Effector memory CD8-positive, alpha-beta T cell (primary cell): ENCODE results near the gene SDC3.
"Not testable (repeated sequence)": the region's sequence is repeated elsewhere in the genome, so short reads cannot be mapped to it uniquely, and the experiment has no call there.

Source experiments
- ATAC-seq: fragments of 150-1000 bp; cut with Tn5 transposase; replicated peaks from 2 replicates; pipeline ENCODE4 v1.10.0; 2021; ENCODE audit warnings: mild to moderate bottlenecking, moderate library complexity
- DNase-seq, 3 experiments: peaks; one replicate each; pipeline ENCODE4 v3.0.0; 2021
- H3K27ac Mint-ChIP-seq, 2 donors: one replicate each; pipeline ENCODE4 v1.8.0; 2022; ENCODE audit warnings: mild to moderate bottlenecking in 2 of 2, mixed read lengths in 2 of 2, moderate library complexity in 2 of 2
- H3K27me3 Mint-ChIP-seq, 2 donors: one replicate each; pipeline ENCODE4 v1.8.0; 2022; ENCODE audit warnings: mixed read lengths in 2 of 2
- H3K36me3 Mint-ChIP-seq: one replicate; pipeline ENCODE4 v1.8.0; 2022; ENCODE audit warnings: mild to moderate bottlenecking, moderate library complexity, mixed read lengths; ENCODE audit not compliant: insufficient read depth
- H3K4me1 Mint-ChIP-seq, 2 donors: one replicate each; pipeline ENCODE4 v1.8.0; 2022; ENCODE audit warnings: low read depth in 2 of 2, mixed read lengths in 2 of 2
- H3K4me3 Mint-ChIP-seq, 2 donors: one replicate each; pipeline ENCODE4 v1.8.0; 2022; ENCODE audit warnings: mild to moderate bottlenecking in 2 of 2, mixed read lengths in 2 of 2, moderate library complexity in 2 of 2
- H3K9me3 Mint-ChIP-seq, 2 donors: one replicate each; pipeline ENCODE4 v1.8.0; 2022; ENCODE audit warnings: mixed read lengths in 2 of 2

Gene SDC3

DNA sequence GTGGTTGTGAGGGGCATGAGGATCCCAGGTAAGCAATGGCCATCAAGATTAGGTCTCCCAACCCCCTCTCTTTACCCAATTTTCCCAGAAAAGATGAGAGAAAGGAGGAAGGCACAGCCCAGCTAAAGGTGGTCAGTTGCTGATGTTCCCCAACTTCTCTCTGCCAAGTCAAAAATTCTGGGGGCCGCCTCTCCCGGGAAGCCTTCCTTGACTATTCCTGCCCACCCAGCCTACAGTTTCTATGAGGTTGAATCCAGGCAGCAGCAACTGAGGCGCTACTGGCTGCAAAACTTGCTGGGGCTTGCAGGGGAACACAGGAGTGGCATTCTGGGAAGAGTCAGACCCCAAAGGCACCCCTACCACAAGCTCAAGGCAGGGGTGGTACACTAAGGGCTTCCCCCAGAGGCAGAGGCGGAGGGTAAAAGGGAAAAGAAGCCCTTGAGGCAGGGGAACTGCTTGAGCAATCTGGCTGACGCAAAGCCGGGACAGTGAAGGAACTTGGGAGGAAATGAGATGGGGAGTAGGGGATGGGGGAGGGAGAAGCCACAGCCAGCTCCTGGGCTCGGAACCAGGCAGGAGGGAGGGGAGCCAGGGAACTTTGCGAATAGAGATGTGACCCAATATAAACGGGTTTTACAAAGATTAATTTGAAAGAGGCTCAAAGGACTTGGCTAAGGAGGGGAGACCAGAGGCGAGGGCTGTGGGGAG is 31.2 kb downstream of the SDC3 start:
- H3K27me3 Mint-ChIP-seq: peaks cover 52 to 91% of the 10 kb centered on the region in 2 donors
- no peaks in the 10 kb centered on the region for H3K9me3 Mint-ChIP-seq
- ATAC-seq (no peak), DNase-seq (no peak)
- H3K27ac Mint-ChIP-seq: no peak overlapping the region
- H3K4me3 Mint-ChIP-seq: no peak overlapping the region
- peaks cover under 1 to 3% of the 10 kb centered on the region in 2 donors for H3K4me1 Mint-ChIP-seq
- no peaks in the 10 kb centered on the region for H3K36me3 Mint-ChIP-seq

- Mint-ChIP-seq H3K27ac (no peak overlapping the region), H3K9me3 (no peaks in the 10 kb centered on the region), H3K4me3 (no peak overlapping the region), H3K36me3 (no peaks in the 10 kb centered on the region), H3K4me1 (peaks cover 6% of the 10 kb centered on the region in 2 donors), H3K27me3 (peaks cover 46 to 84% of the 10 kb centered on the region in 2 donors)
- ATAC-seq: no peak
- DNase-seq: no peak
These were observed 31.9 kb downstream of the SDC3 start for GRCh38 chr1:30876451-30877204.

GRCh38 chr1:30875916-30876315 is 32.6 kb downstream of the SDC3 start:
- H3K4me1 Mint-ChIP-seq: peaks cover 6% of the 10 kb centered on the region in 2 donors
- H3K4me3 Mint-ChIP-seq: no peak overlapping the region
- DNase-seq: no peak
- H3K9me3 Mint-ChIP-seq: no peaks in the 10 kb centered on the region
- H3K36me3 Mint-ChIP-seq: no peaks in the 10 kb centered on the region
- ATAC-seq: no peak
- no peak overlapping the region for H3K27ac Mint-ChIP-seq
- peaks cover 40 to 82% of the 10 kb centered on the region in 2 donors for H3K27me3 Mint-ChIP-seq

- Mint-ChIP-seq H3K27me3 (peaks cover 33 to 78% of the 10 kb centered on the region in 2 donors), H3K36me3 (no peaks in the 10 kb centered on the region), H3K27ac (no peak overlapping the region), H3K9me3 (no peaks in the 10 kb centered on the region), H3K4me3 (no peak overlapping the region), H3K4me1 (peaks cover 6% of the 10 kb centered on the region in 2 donors)
- ATAC-seq: no peak
- no peak for DNase-seq
These were observed 33.4 kb downstream of the SDC3 start for GRCh38 chr1:30875197-30875596.

DNA sequence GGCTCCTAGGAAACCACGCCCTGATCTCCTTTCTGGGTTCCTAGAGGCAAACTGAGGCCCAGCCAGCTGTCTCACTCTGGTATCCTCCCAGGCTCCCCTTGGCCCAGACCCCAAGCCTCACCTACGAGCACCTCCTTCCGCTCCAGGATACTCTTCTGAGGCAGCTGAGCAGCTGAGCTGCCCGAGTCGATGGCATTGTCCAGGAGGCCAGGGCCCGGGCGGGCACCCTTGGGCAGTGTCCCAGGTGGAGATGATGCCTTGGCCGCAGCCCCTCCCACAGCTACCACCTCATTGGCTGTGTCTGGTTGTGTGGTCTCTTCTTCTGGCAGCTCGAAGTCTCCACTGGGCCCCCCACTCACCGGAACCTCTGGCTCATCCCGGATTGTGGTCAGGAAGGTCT is 34.4 kb downstream of the SDC3 start:
- no peak overlapping the region for H3K27ac Mint-ChIP-seq
- H3K36me3 Mint-ChIP-seq: no peaks in the 10 kb centered on the region
- H3K9me3 Mint-ChIP-seq: no peaks in the 10 kb centered on the region
- H3K4me1 Mint-ChIP-seq: peaks cover 7 to 11% of the 10 kb centered on the region in 2 donors
- H3K4me3 Mint-ChIP-seq: no peak overlapping the region
- ATAC-seq (no peak), DNase-seq (no peak)
- H3K27me3 Mint-ChIP-seq: peaks cover 26 to 74% of the 10 kb centered on the region in 2 donors

DNA sequence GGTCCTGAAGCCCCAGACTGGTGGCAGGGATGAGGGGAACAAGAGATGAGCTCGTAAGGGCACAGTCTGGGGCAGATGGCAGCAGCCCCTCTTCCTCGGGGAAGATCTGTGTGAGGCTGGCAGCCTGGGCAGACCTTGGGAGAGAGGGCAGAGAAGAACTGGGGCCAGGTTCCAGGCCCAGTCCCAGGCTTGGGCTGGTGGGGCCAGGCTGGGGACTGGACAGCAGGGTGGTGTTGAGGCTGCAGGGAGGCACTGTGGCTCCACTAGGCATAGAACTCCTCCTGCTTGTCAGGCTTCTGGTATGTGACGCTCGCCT is 35.7 kb downstream of the SDC3 start:
- no peak overlapping the region for H3K4me3 Mint-ChIP-seq
- DNase-seq (no peak), ATAC-seq (no peak)
- no peak overlapping the region for H3K27ac Mint-ChIP-seq
- H3K27me3 Mint-ChIP-seq: peaks cover 25 to 71% of the 10 kb centered on the region in 2 donors
- H3K36me3 Mint-ChIP-seq: no peaks in the 10 kb centered on the region
- peaks cover 10 to 12% of the 10 kb centered on the region in 2 donors for H3K4me1 Mint-ChIP-seq
- H3K9me3 Mint-ChIP-seq: no peaks in the 10 kb centered on the region

- ATAC-seq (no peak), DNase-seq (no peak)
- H3K36me3 Mint-ChIP-seq: no peaks in the 10 kb centered on the region
- no peaks in the 10 kb centered on the region for H3K9me3 Mint-ChIP-seq
- no peak overlapping the region for H3K4me3 Mint-ChIP-seq
- peaks cover 10 to 12% of the 10 kb centered on the region in 2 donors for H3K4me1 Mint-ChIP-seq
- no peak overlapping the region for H3K27ac Mint-ChIP-seq
- peaks cover 21 to 68% of the 10 kb centered on the region in 2 donors for H3K27me3 Mint-ChIP-seq
These were observed 36.3 kb downstream of the SDC3 start for GRCh38 chr1:30872033-30872947.

DNA sequence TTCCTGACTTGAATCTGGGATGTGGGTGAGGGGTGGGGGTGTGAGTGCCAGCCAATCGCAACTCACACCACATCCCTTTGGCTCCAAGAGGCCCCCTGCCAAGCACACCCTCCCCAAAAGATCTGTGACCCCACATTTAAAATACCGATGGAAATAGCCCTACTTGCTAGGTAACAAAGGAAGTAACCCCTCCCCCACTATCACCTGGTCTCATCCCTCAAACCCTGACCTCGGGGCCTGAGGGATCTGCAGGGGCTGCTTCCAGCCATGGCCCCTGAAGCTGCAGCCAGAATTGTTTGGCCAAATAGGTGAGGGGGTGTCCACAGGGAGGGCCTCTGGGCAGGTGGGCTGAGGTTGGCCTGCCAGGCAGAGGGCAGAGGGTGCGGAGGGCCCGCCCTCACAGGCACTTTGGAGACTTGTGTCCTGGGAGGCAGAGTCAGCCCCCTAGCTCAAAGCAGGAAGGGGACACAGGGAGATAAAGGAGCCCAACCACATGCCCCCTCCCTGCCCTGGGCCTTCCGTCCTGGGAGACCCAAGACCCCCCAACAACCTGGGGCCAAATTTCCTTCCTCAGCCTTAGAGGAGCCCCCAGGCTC is 37.2 kb downstream of the SDC3 start:
- no peak overlapping the region for H3K27ac Mint-ChIP-seq
- ATAC-seq (no peak), DNase-seq (no peak)
- H3K9me3 Mint-ChIP-seq: no peaks in the 10 kb centered on the region
- H3K4me3 Mint-ChIP-seq: no peak overlapping the region
- H3K36me3 Mint-ChIP-seq: no peaks in the 10 kb centered on the region
- H3K27me3 Mint-ChIP-seq: peaks cover 23 to 68% of the 10 kb centered on the region in 2 donors
- H3K4me1 Mint-ChIP-seq: peaks cover 10 to 12% of the 10 kb centered on the region in 2 donors

DNA sequence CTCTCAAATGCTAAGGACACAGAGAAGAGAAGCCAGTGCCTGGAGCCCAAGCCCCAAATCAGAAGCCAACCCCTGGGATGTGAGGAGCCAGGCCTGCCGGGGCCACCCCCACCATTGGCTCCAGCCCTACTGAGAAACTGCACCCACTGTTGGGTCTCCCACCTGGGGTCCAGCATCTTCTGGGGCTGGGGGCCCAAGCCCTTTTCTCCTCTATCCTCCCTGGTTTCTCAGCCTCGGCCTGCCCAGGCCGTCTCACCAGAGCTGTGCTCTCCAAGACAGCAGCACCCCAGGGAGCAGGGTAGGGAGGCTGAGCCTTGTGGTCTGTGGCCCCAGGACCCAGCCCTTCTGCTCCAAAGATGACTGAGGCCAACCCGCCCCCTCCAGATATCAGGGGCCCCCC is 37.9 kb downstream of the SDC3 start:
- H3K27me3 Mint-ChIP-seq: peaks cover 22 to 68% of the 10 kb centered on the region in 2 donors
- no peaks in the 10 kb centered on the region for H3K36me3 Mint-ChIP-seq
- DNase-seq: no peak

GRCh38 chr1:30870035-30870434 is 38.5 kb downstream of the SDC3 start:
- DNase-seq (no peak), ATAC-seq (no peak)
- Mint-ChIP-seq H3K4me3 (no peak overlapping the region), H3K4me1 (peaks cover 10 to 12% of the 10 kb centered on the region in 2 donors), H3K36me3 (no peaks in the 10 kb centered on the region), H3K27me3 (peaks cover 23 to 68% of the 10 kb centered on the region in 2 donors), H3K9me3 (no peaks in the 10 kb centered on the region), H3K27ac (no peak overlapping the region)

More for the DNA sequence above, 37.9 kb downstream of the SDC3 start:
- no peak overlapping the region for H3K27ac Mint-ChIP-seq
- peaks cover 10 to 12% of the 10 kb centered on the region in 2 donors for H3K4me1 Mint-ChIP-seq
- ATAC-seq: no peak
- H3K4me3 Mint-ChIP-seq: no peak overlapping the region
- H3K9me3 Mint-ChIP-seq: no peaks in the 10 kb centered on the region

- H3K36me3 Mint-ChIP-seq: no peaks in the 10 kb centered on the region
- H3K27ac Mint-ChIP-seq: peak overlapping the region in 1 of 2 donors; percentile 8
- H3K27me3 Mint-ChIP-seq: peaks cover 33 to 68% of the 10 kb centered on the region in 2 donors
- peaks cover 10 to 12% of the 10 kb centered on the region in 2 donors for H3K4me1 Mint-ChIP-seq
- peak; percentile 56 for ATAC-seq
- no peak overlapping the region for H3K4me3 Mint-ChIP-seq
- H3K9me3 Mint-ChIP-seq: no peaks in the 10 kb centered on the region
- peak in 2 of 3 experiments; percentile 8 to 12 for DNase-seq
These were observed 39.6 kb downstream of the SDC3 start for GRCh38 chr1:30868833-30869435.

- Mint-ChIP-seq H3K27me3 (peaks cover 33 to 62% of the 10 kb centered on the region in 2 donors), H3K4me1 (peaks cover 10 to 12% of the 10 kb centered on the region in 2 donors)
- ATAC-seq, H3K4me3 Mint-ChIP-seq, H3K9me3 Mint-ChIP-seq, DNase-seq, H3K36me3 Mint-ChIP-seq, H3K27ac Mint-ChIP-seq: not testable (repeated sequence)
These were observed 40.5 kb downstream of the SDC3 start for GRCh38 chr1:30868057-30868456.
